Keratinocyte (primary cell): ENCODE data around the gene ENPP4. TPM values are rescaled to one million over a fixed set of nuclear protein-coding genes. Genes with fewer than 3 reads are reported as not detected.

Source experiments
- DNase-seq: peaks from one replicate; pipeline ENCODE4 v3.0.0-alpha.2; 2011; ENCODE audit warnings: low read depth, missing footprints, low spot score
- FAIRE-seq: peaks from 2 replicates; lab custom pipeline; 2011; peaks lifted over from hg19 to GRCh38; lab: Jason Lieb, UNC
- H2AFZ ChIP-seq: 2 replicates; pipeline ENCODE4 v1.6.0; 2012; ENCODE audit warnings: low read length, control low read depth, inconsistent platforms; ENCODE audit not compliant: control insufficient read depth
- H3K27ac ChIP-seq: 2 replicates; pipeline ENCODE4 v1.5.1; 2011; ENCODE audit warnings: low read length; ENCODE audit not compliant: control insufficient read depth, insufficient read depth
- H3K27me3 ChIP-seq: 3 replicates; pipeline ENCODE4 v1.6.0; 2011; ENCODE audit warnings: low read length; ENCODE audit not compliant: control insufficient read depth, insufficient read depth; ENCODE audit errors: extremely low read depth
- H3K36me3 ChIP-seq, 2 experiments: 2 replicates in 1 of 2; 3 replicates in 1 of 2; pipeline ENCODE4 v1.5.1; 2011; ENCODE audit warnings: low read length in 2 of 2, mild to moderate bottlenecking in 1 of 2; ENCODE audit not compliant: control insufficient read depth in 2 of 2, insufficient read depth in 2 of 2; ENCODE audit errors: extremely low read depth in 1 of 2
- H3K4me1 ChIP-seq: 3 replicates; pipeline ENCODE4 v1.5.1; 2011; ENCODE audit warnings: low read length; ENCODE audit not compliant: control insufficient read depth, insufficient read depth; ENCODE audit errors: extremely low read depth
- H3K4me2 ChIP-seq: 3 replicates; pipeline ENCODE4 v1.6.0; 2011; ENCODE audit warnings: low read depth, low read length; ENCODE audit not compliant: control insufficient read depth, insufficient read depth; ENCODE audit errors: extremely low read depth
- H3K4me3 ChIP-seq, 3 experiments: fragments of 200-600 bp in 1 of 3; sonication (generic) in 1 of 3; 2 replicates in 2 of 3; 3 replicates in 1 of 3; pipeline ENCODE4 v1.5.1; 2011 to 2016; ENCODE audit warnings: low read length in 3 of 3, mild to moderate bottlenecking in 3 of 3, control low read depth in 2 of 3, inconsistent platforms in 1 of 3, low read depth in 1 of 3, mixed read lengths in 1 of 3, mixed run types in 1 of 3, moderate library complexity in 1 of 3; ENCODE audit not compliant: control insufficient read depth in 2 of 3, insufficient read depth in 2 of 3; ENCODE audit errors: extremely low read depth in 1 of 3
- H3K79me2 ChIP-seq: 2 replicates; pipeline ENCODE4 v1.6.0; 2012; ENCODE audit warnings: low read length; ENCODE audit not compliant: control insufficient read depth, insufficient read depth
- H3K9ac ChIP-seq: 3 replicates; pipeline ENCODE4 v1.6.0; 2011; ENCODE audit warnings: low read length; ENCODE audit not compliant: control insufficient read depth, insufficient read depth; ENCODE audit errors: extremely low read depth
- H3K9me1 ChIP-seq: 3 replicates; pipeline ENCODE4 v1.6.0; 2011; ENCODE audit warnings: low read length; ENCODE audit not compliant: control insufficient read depth, insufficient read depth; ENCODE audit errors: extremely low read depth
- H3K9me3 ChIP-seq: 2 replicates; pipeline ENCODE4 v1.5.1; 2012; ENCODE audit warnings: low read depth, low read length; ENCODE audit not compliant: control insufficient read depth
- H4K20me1 ChIP-seq: 3 replicates; pipeline ENCODE4 v1.6.0; 2011; ENCODE audit warnings: low read length; ENCODE audit not compliant: control insufficient read depth, insufficient read depth; ENCODE audit errors: extremely low read depth
- EZH2 ChIP-seq: IDR thresholded peaks from one replicate; pipeline ENCODE4 v1.6.1; 2012; ENCODE audit warnings: inconsistent platforms, mild to moderate bottlenecking, low read length, moderate library complexity
- dilution Hi-C: fragments of 300-500 bp; cut with MboI; formaldehyde crosslinking; loops from one replicate; pipeline ENCODE4 v1.7.0; 2020; ENCODE audit warnings: low sequenced_read_pairs; ENCODE audit not compliant: extremely low pct_ligation_motif_present
- polyA plus RNA-seq, 5 experiments: library from polyadenylated mRNA; depleted of rRNA in 3 of 5; stranded (reverse) in 3 of 5; stranded (forward) in 1 of 5; unstranded in 1 of 5; fragments of >200 nt; gene quantifications; 1 replicate in 1 of 5; 2 replicates in 3 of 5; 3 replicates in 1 of 5; pipeline versions ENCODE4 v1.2.1 to v1.2.3, GENCODE V29; 2011 to 2012; ENCODE audit warnings: missing spikeins in 2 of 5, low read depth in 1 of 5, low replicate concordance in 1 of 5
- TF ChIP-seq, protein P1 (sequence below), 3 experiments: IDR thresholded peaks in 1 of 3; conservative IDR thresholded peaks in 1 of 3; optimal IDR thresholded peaks in 1 of 3; 2 replicates in 2 of 3; 3 replicates in 1 of 3; pipeline versions ENCODE3 to v1.5.1; 2011; ENCODE audit warnings: low read length in 3 of 3, mild to moderate bottlenecking in 3 of 3, moderate library complexity in 2 of 3, control low read depth in 1 of 3, inconsistent platforms in 1 of 3; ENCODE audit not compliant: insufficient read depth in 2 of 3; ENCODE audit errors: extremely low read depth in 1 of 3

The ENPP4 gene
- polyA plus RNA-seq, 1 donor (not counting 4 experiments of a cell fraction or from before 2014, with no cell fraction given) = 0.01 TPM

DNA sequence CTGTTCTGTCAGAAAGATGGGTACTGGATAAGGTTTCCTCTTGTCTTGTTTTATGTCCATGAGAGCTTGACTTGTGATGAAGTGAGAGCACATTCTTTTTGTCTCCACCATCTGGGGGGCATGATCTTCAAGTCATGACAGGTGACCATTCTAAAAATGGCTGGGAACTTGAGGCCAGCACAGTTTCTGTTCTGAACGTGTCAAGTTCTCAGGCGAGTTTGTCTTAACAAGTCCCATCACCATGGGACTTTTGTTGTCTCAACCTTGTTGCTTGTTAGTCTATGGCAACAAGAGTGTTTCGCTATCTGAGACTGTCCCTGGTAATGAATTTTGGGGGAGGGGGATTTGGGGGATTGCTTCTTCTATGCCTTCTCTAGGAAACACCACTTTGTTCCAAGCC is 25.6 kb upstream of the ENPP4 start:
- DNase-seq = no peak

DNA sequence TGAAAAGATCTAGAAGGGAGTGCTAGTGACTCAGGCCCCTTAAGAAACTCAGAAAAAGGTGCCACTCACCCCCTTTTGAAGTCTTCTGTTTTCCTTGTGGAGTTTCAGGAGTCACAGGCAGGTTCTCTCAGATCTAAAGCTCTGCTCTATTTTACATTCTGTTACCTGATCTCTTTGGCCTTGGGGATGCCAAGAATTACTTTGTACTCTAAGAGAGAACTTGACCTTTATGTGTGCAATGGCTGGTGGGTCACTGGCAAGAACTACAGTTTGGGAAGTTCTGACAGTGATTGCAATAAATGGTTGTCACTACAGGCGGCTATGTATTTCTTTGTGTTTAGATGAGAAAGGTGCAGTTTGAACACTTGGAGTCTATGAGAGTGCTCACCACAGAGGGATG is 24.2 kb upstream of the ENPP4 start:
- no peaks in the 10 kb centered on the region for H3K9me3 ChIP-seq
- no peaks in the 10 kb centered on the region for H3K79me2 ChIP-seq
- no peaks in the 10 kb centered on the region for H3K4me1 ChIP-seq
- no peak overlapping the region for H3K9ac ChIP-seq
- TF ChIP-seq EZH2 = no peak
- TF ChIP-seq, protein P1, sequence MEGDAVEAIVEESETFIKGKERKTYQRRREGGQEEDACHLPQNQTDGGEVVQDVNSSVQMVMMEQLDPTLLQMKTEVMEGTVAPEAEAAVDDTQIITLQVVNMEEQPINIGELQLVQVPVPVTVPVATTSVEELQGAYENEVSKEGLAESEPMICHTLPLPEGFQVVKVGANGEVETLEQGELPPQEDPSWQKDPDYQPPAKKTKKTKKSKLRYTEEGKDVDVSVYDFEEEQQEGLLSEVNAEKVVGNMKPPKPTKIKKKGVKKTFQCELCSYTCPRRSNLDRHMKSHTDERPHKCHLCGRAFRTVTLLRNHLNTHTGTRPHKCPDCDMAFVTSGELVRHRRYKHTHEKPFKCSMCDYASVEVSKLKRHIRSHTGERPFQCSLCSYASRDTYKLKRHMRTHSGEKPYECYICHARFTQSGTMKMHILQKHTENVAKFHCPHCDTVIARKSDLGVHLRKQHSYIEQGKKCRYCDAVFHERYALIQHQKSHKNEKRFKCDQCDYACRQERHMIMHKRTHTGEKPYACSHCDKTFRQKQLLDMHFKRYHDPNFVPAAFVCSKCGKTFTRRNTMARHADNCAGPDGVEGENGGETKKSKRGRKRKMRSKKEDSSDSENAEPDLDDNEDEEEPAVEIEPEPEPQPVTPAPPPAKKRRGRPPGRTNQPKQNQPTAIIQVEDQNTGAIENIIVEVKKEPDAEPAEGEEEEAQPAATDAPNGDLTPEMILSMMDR (optimal IDR thresholded peaks at IDR 0.05 in 1 of 3, IDR thresholded peaks at IDR 0.05 in 1 of 3, conservative IDR thresholded peaks at IDR 0.05 in 1 of 3; ENCODE audit: extremely low read depth in 1 of 3, insufficient read depth in 2 of 3, low read length in 3 of 3) = no peak
- FAIRE-seq (no peak), DNase-seq (no peak)
- H4K20me1 ChIP-seq = no peaks in the 10 kb centered on the region
- H3K27ac ChIP-seq = no peak overlapping the region
- dilution Hi-C loops = no loop called here
- no peaks in the 10 kb centered on the region for H3K9me1 ChIP-seq
- H2AFZ ChIP-seq = no peak overlapping the region
- H3K4me2 ChIP-seq = no peak overlapping the region
- no peaks in the 10 kb centered on the region for H3K27me3 ChIP-seq
- H3K36me3 ChIP-seq = no peaks in the 10 kb centered on the region
- H3K4me3 ChIP-seq = no peak overlapping the region

More for the DNA sequence above, 25.6 kb upstream of the ENPP4 start:
- no peak for FAIRE-seq
- Histone ChIP-seq H3K9ac (no peak overlapping the region), H3K36me3 (no peaks in the 10 kb centered on the region), H3K27ac (no peak overlapping the region), H3K79me2 (no peaks in the 10 kb centered on the region), H3K4me3 (no peak overlapping the region), H2AFZ (no peak overlapping the region), H3K27me3 (no peaks in the 10 kb centered on the region), H4K20me1 (no peaks in the 10 kb centered on the region), H3K4me1 (no peaks in the 10 kb centered on the region), H3K9me1 (no peaks in the 10 kb centered on the region), H3K4me2 (no peak overlapping the region), H3K9me3 (no peaks in the 10 kb centered on the region)
- TF ChIP-seq, protein P1 (optimal IDR thresholded peaks at IDR 0.05 in 1 of 3, IDR thresholded peaks at IDR 0.05 in 1 of 3, conservative IDR thresholded peaks at IDR 0.05 in 1 of 3; ENCODE audit: extremely low read depth in 1 of 3, insufficient read depth in 2 of 3, low read length in 3 of 3) = no peak
- TF ChIP-seq EZH2 = no peak
- dilution Hi-C loops = no loop called here
